Stimulated activated CD4-positive, alpha-beta T cell treated with anti-CD3 and anti-CD28 coated beads, Interleukin-12 subunit alpha, Interleukin-12 subunit beta, amount 100 ng/mL, for 24 hours (primary cell): ENCODE results near the gene FEM1C.

ENCODE experiments used
- DNase-seq, 2 experiments: peaks; one replicate each; pipeline ENCODE4 v3.0.0-alpha.2; 2020; ENCODE audit warnings: low read depth in 2 of 2

Gene FEM1C

GRCh38 chr5:115477581-115477980, 67.0 kb downstream of the FEM1C start:
- no peak for DNase-seq

GRCh38 chr5:115475788-115476187, 68.8 kb downstream of the FEM1C start:
- DNase-seq = no peak

DNA sequence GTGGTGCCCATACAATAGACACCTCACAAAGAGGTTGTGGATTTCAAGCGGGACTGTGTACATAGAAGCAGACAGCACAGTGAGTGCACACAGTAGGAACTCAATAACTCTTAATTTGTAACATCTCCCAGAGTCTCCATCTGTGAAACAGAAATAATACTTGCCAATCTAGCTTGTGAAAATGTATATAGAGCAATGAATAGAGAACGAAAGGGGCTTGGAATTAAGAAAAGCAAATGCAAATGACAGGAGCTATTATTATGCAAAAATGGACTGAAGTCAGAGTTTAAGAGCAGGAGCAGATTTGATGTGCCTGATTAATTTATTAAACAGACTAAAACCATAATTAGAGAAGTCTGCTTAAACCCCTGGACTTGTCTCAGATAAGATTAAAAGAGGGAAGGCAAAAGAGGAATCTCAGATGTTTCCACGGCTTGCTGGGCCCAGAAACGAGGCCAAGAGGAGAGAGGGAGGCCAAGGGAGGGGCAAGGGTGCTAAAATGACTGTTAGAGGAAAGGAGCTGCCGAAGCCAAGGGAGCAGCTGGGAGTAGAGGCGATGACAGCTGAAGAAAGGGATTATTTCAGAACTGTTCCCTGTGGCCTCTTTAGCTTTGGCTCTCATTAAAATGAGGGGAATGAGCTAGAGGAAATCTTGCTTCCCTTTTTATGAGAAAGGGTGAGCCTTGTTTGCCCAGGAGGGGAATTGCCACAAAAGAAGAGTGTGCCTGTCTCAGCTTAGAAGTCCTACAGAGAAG, 72.1 kb downstream of the FEM1C start:
- DNase-seq = no peak

GRCh38 chr5:115471345-115472063, 73.1 kb downstream of the FEM1C start:
- DNase-seq = no peak

DNA sequence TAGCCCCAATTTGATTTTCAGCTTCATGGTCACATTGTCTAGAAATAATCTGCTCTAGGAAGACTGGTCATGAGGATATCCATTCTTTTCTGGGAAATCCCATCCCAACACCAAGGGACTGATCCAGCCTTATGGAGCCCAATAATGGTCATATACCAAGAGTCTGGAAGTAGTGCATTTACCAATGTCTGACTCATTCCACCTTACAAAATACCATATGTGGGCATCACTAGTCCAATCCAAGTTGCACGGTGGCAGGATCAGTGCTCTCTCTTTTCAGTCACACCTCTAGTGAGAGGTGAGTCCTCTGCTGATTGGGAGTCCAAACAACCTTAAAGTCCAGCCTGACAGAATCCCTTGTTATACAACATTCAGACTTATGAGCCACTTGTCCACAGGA, 73.7 kb downstream of the FEM1C start:
- DNase-seq = no peak
